ENCODE measurements around the gene SNED1.

DNA sequence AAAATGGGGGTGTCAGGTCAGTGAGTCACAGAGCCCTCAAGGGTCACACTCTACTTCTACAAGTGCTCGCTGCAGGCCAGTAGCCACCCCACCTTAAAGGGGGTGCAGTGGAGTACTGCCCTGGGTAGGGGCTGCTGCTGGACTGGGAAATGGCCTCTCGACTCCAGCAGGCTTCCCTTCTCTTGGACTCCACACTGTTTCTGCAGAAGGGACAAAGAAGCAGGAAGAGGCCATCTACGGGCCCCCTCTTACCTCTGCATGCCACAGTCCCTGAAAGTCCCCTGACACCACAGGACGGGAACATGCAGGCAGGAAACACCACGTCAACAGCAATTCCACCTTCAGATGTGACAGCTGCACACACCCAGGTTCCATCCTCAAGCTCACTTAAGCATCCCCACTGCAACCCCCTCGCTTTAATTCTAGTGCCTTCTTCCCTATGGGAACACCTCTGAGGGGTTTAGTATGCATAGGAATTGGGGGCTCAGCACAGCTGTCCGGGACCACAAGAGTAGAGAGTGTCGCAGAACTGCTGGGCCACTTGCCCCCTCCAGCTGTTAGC lies 22.3 kb downstream of the SNED1 start:
- TF ChIP-seq CTCF (optimal IDR thresholded peaks at IDR 0.05 in 1 of 3, IDR thresholded peaks at IDR 0.05 in 1 of 3, conservative IDR thresholded peaks at IDR 0.05 in 1 of 3; ENCODE audit: extremely low read depth in 1 of 3, insufficient read depth in 2 of 3, low read length in 3 of 3) (no peak), EZH2 (IDR thresholded peaks at IDR 0.05; ENCODE audit: low read length) (no peak)
